HG02840 (cell line): ENCODE results near the gene MRPL12.

Experiments
- ATAC-seq: cut with Tn5 transposase; IDR thresholded peaks from one replicate; pipeline ENCODE4 v1.9.1; 2021; ENCODE audit warnings: mild to moderate bottlenecking, moderate library complexity, moderate number of reproducible peaks; ENCODE audit not compliant: unreplicated experiment, low FRiP score

MRPL12 gene

GRCh38 chr17:81700353-81701287 lies 2.5 kb upstream of the MRPL12 start:
- no peak for ATAC-seq

GRCh38 chr17:81701288-81702071 lies 1.7 kb upstream of the MRPL12 start:
- no peak for ATAC-seq

GRCh38 chr17:81703747-81704654 lies 834 bp downstream of the MRPL12 start:
- peak; percentile 9 for ATAC-seq

GRCh38 chr17:81705518-81706231 lies 2.5 kb downstream of the MRPL12 start:
- no peak for ATAC-seq

GRCh38 chr17:81706232-81706611 lies 3.1 kb downstream of the MRPL12 start:
- ATAC-seq = no peak

- no peak for ATAC-seq
Measured at GRCh38 chr17:81706757-81707624, 3.8 kb downstream of the MRPL12 start.

GRCh38 chr17:81707725-81708646 lies 4.8 kb downstream of the MRPL12 start:
- no peak for ATAC-seq

GRCh38 chr17:81708739-81709185 lies 5.6 kb downstream of the MRPL12 start:
- ATAC-seq = no peak

GRCh38 chr17:81710514-81711308 lies 7.5 kb downstream of the MRPL12 start:
- ATAC-seq = no peak

- ATAC-seq = peak; percentile 62
Measured at GRCh38 chr17:81711814-81712467, 8.8 kb downstream of the MRPL12 start, which contains the start of gene SLC25A10. TSS of gene SLC25A10 (plus strand) at chr17:81712284. CDS start at chr17:81712427, 143 bp downstream.

- ATAC-seq = no peak
Measured at GRCh38 chr17:81712468-81713003, 9.4 kb downstream of the MRPL12 start.

GRCh38 chr17:81713004-81713555 lies 9.9 kb downstream of the MRPL12 start:
- ATAC-seq = no peak

- ATAC-seq = no peak
Measured at GRCh38 chr17:81713556-81714411, 10.6 kb downstream of the MRPL12 start.

- no peak for ATAC-seq
Measured at GRCh38 chr17:81714412-81715106, 11.4 kb downstream of the MRPL12 start.
